DMS53 (cell line): ENCODE data around the gene TFB2M.
"Not testable (repeated sequence)": the region's sequence is repeated elsewhere in the genome, so short reads cannot be mapped to it uniquely, and the experiment has no call there.

Experiments used
- DNase-seq: peaks from one replicate; lab custom pipeline; 2025; lab: John Stamatoyannopoulos, UW

TFB2M gene

GRCh38 chr1:246566128-246566812 is at the start of gene TFB2M, which contains the start of gene CNST:
TFB2M (minus strand) TSS chr1:246566261; CDS start chr1:246566138, 123 bp downstream.
CNST (plus strand) TSS chr1:246566456; CDS start chr1:246591563, 25,107 bp downstream.
- DNase-seq, result peak; percentile 99

- no peak for DNase-seq
Measured at GRCh38 chr1:246613096-246613758, 47.2 kb upstream of the TFB2M start.

GRCh38 chr1:246609632-246610031 is 43.6 kb upstream of the TFB2M start:
- no peak for DNase-seq

- peak; percentile 98 for DNase-seq
Measured at GRCh38 chr1:246608616-246609376, 42.7 kb upstream of the TFB2M start.

- DNase-seq, result no peak
Measured at GRCh38 chr1:246607462-246607861, 41.4 kb upstream of the TFB2M start.

GRCh38 chr1:246605231-246605630 is 39.2 kb upstream of the TFB2M start:
- not testable (repeated sequence) for DNase-seq

GRCh38 chr1:246602194-246602593 is 36.1 kb upstream of the TFB2M start:
- no peak for DNase-seq

GRCh38 chr1:246600579-246600978 is 34.5 kb upstream of the TFB2M start:
- no peak for DNase-seq

- no peak for DNase-seq
Measured at GRCh38 chr1:246599315-246599714, 33.3 kb upstream of the TFB2M start.

- no peak for DNase-seq
Measured at GRCh38 chr1:246597971-246598370, 31.9 kb upstream of the TFB2M start.

GRCh38 chr1:246597340-246597739 is 31.3 kb upstream of the TFB2M start:
- peak; percentile 68 for DNase-seq

- no peak for DNase-seq
Measured at GRCh38 chr1:246595146-246595545, 29.1 kb upstream of the TFB2M start.

GRCh38 chr1:246592695-246593094 is 26.6 kb upstream of the TFB2M start:
- no peak for DNase-seq

- DNase-seq, result no peak
Measured at GRCh38 chr1:246591958-246592357, 25.9 kb upstream of the TFB2M start.

- DNase-seq, result no peak
Measured at GRCh38 chr1:246591504-246591903, 25.4 kb upstream of the TFB2M start.

- DNase-seq, result no peak
Measured at GRCh38 chr1:246591047-246591446, 25.0 kb upstream of the TFB2M start.

GRCh38 chr1:246589919-246590318 is 23.9 kb upstream of the TFB2M start:
- DNase-seq, result not testable (repeated sequence)

GRCh38 chr1:246588159-246588721 is 22.2 kb upstream of the TFB2M start:
- DNase-seq, result no peak

- no peak for DNase-seq
Measured at GRCh38 chr1:246587606-246588005, 21.5 kb upstream of the TFB2M start.

- DNase-seq, result no peak
Measured at GRCh38 chr1:246587032-246587431, 21.0 kb upstream of the TFB2M start.

GRCh38 chr1:246583448-246584185 is 17.6 kb upstream of the TFB2M start:
- peak; percentile 77 for DNase-seq

GRCh38 chr1:246583056-246583440 is 17.0 kb upstream of the TFB2M start:
- DNase-seq, result peak; percentile 70
